MM.1S (cell line): ENCODE data around the gene RARA.

Source experiments
- DNase-seq: peaks from one replicate; pipeline ENCODE4 v3.0.0-alpha.2; 2015
- H2AFZ ChIP-seq: fragments of 300-600 bp; sonication (generic); 2 replicates; pipeline ENCODE4 v1.6.0; 2016; ENCODE audit warnings: antibody characterized with exemption, low read length
- H3F3A ChIP-seq: fragments of 300-600 bp; sonication (generic); 2 replicates; pipeline ENCODE4 v1.6.1; 2016; ENCODE audit warnings: mild to moderate bottlenecking, antibody characterized with exemption, low read length, moderate library complexity, mixed read lengths; ENCODE audit not compliant: insufficient read depth
- H3K27ac ChIP-seq: fragments of 300-600 bp; sonication (generic); 2 replicates; pipeline ENCODE4 v1.5.1; 2016; ENCODE audit warnings: mild to moderate bottlenecking, low read length
- H3K27me3 ChIP-seq: fragments of 300-600 bp; sonication (generic); replicated peaks from 2 replicates; pipeline ENCODE4 v1.6.0; 2016; ENCODE audit warnings: low read length; ENCODE audit not compliant: insufficient read depth
- H3K36me3 ChIP-seq: fragments of 300-600 bp; sonication (generic); replicated peaks from 2 replicates; pipeline ENCODE4 v1.6.1; 2016; ENCODE audit warnings: mild to moderate bottlenecking, low read length, mixed read lengths; ENCODE audit not compliant: insufficient read depth
- H3K4me1 ChIP-seq: fragments of 300-600 bp; sonication (generic); 2 replicates; pipeline ENCODE4 v1.6.1; 2016; ENCODE audit warnings: low read length, mixed read lengths
- H3K4me2 ChIP-seq: fragments of 300-600 bp; sonication (generic); 2 replicates; pipeline ENCODE4 v1.6.0; 2016; ENCODE audit warnings: low read depth, low read length
- H3K4me3 ChIP-seq: fragments of 300-600 bp; sonication (generic); 2 replicates; pipeline ENCODE4 v1.5.1; 2016; ENCODE audit warnings: low read length, mixed read lengths
- H3K79me2 ChIP-seq: fragments of 300-600 bp; sonication (generic); 2 replicates; pipeline ENCODE4 v1.6.1; 2016; ENCODE audit warnings: mixed run types, low read length, mixed read lengths
- H3K9ac ChIP-seq: fragments of 300-600 bp; sonication (generic); 2 replicates; pipeline ENCODE4 v1.6.1; 2016; ENCODE audit warnings: low read length, mixed read lengths
- H3K9me2 ChIP-seq: fragments of 300-600 bp; sonication (generic); replicated peaks from 2 replicates; pipeline ENCODE4 v1.6.1; 2016; ENCODE audit warnings: mild to moderate bottlenecking, low read length, mixed read lengths; ENCODE audit not compliant: insufficient read depth
- H3K9me3 ChIP-seq: fragments of 300-600 bp; sonication (generic); replicated peaks from 2 replicates; pipeline ENCODE4 v1.6.1; 2016; ENCODE audit warnings: mild to moderate bottlenecking, low read length, mixed read lengths; ENCODE audit not compliant: insufficient read depth
- H4K20me1 ChIP-seq: fragments of 300-600 bp; sonication (generic); 2 replicates; pipeline ENCODE4 v1.6.1; 2016; ENCODE audit warnings: mild to moderate bottlenecking, low read length, moderate library complexity, mixed read lengths; ENCODE audit not compliant: insufficient read depth
- CTCF ChIP-seq: fragments of 300-600 bp; sonication (generic); IDR thresholded peaks from 2 replicates; pipeline ENCODE4 v1.5.1; 2016; ENCODE audit warnings: antibody characterized with exemption, low read length, mixed read lengths
- EZH2 ChIP-seq: fragments of 300-600 bp; sonication (generic); optimal IDR thresholded peaks from 2 replicates; pipeline ENCODE3; 2017; ENCODE audit warnings: low read depth, mild to moderate bottlenecking, antibody characterized with exemption, low read length, mixed read lengths
- EZH2phosphoT487 ChIP-seq: fragments of 300-600 bp; sonication (generic); IDR thresholded peaks from 2 replicates; pipeline ENCODE4 v1.6.1; 2018; ENCODE audit warnings: antibody characterized with exemption, low read length

Gene RARA

GRCh38 chr17:40307001-40307730 lies 1.8 kb upstream of the RARA start:
- peaks cover 5% of the 10 kb centered on the region; the same call in 1 of the 2 replicates for H3K36me3 ChIP-seq
- no peak overlapping the region for H3K27ac ChIP-seq
- TF ChIP-seq EZH2 = no peak
- TF ChIP-seq EZH2phosphoT487 = no peak
- H3K4me2 ChIP-seq = no peak overlapping the region
- no peak overlapping the region for H3K4me3 ChIP-seq
- H3K79me2 ChIP-seq = peaks cover 37% of the 10 kb centered on the region
- no peaks in the 10 kb centered on the region for H3K27me3 ChIP-seq
- H3F3A ChIP-seq = peaks cover 22% of the 10 kb centered on the region
- H3K9me2 ChIP-seq = no peaks in the 10 kb centered on the region
- no peaks in the 10 kb centered on the region for H3K9me3 ChIP-seq
- H2AFZ ChIP-seq = no peak overlapping the region
- H3K4me1 ChIP-seq = peaks cover 64% of the 10 kb centered on the region
- H4K20me1 ChIP-seq = no peaks in the 10 kb centered on the region
- no peak overlapping the region for H3K9ac ChIP-seq
- DNase-seq = no peak

- no peaks in the 10 kb centered on the region for H4K20me1 ChIP-seq
- peaks cover 70% of the 10 kb centered on the region for H3K4me1 ChIP-seq
- no peak overlapping the region for H3K9ac ChIP-seq
- H3K9me3 ChIP-seq = no peaks in the 10 kb centered on the region
- H3K27ac ChIP-seq = no peak overlapping the region
- H3K27me3 ChIP-seq = no peaks in the 10 kb centered on the region
- no peaks in the 10 kb centered on the region for H3K9me2 ChIP-seq
- H3K4me2 ChIP-seq = no peak overlapping the region
- H2AFZ ChIP-seq = no peak overlapping the region
- TF ChIP-seq CTCF (no peak), EZH2phosphoT487 (no peak), EZH2 (no peak)
- DNase-seq = no peak
- no peak overlapping the region for H3K4me3 ChIP-seq
- peaks cover 27% of the 10 kb centered on the region for H3F3A ChIP-seq
- H3K79me2 ChIP-seq = peaks cover 31% of the 10 kb centered on the region
- 0 out of 2 replicates have a peak, but pooled peaks cover 4% of the 10 kb centered on the region for H3K36me3 ChIP-seq
Observed at GRCh38 chr17:40307740-40308239, 1.2 kb upstream of the RARA start.

- Histone ChIP-seq H3K9me3 (no peaks in the 10 kb centered on the region), H3K27me3 (no peaks in the 10 kb centered on the region), H3K9me2 (no peaks in the 10 kb centered on the region), H2AFZ (no peak overlapping the region), H3K4me2 (peak overlapping the region; percentile 85; the same call in 1 of the 2 replicates), H3F3A (peaks cover 41% of the 10 kb centered on the region), H4K20me1 (no peaks in the 10 kb centered on the region), H3K27ac (peak overlapping the region; percentile 84; the same call in 1 of the 2 replicates), H3K79me2 (0 out of 2 replicates have a peak, but pooled peaks cover 12% of the 10 kb centered on the region), H3K4me1 (peaks cover 85% of the 10 kb centered on the region), H3K4me3 (no peak overlapping the region), H3K9ac (no peak overlapping the region), H3K36me3 (no peaks in the 10 kb centered on the region)
- no peak for TF ChIP-seq EZH2phosphoT487
- TF ChIP-seq EZH2 = no peak
- no peak for TF ChIP-seq CTCF
- DNase-seq = no peak
Observed at GRCh38 chr17:40309949-40310510, 1.1 kb downstream of the RARA start.
